GM12874 (cell line): ENCODE data around the gene ANKRD33.

Source experiments
- TF ChIP-seq, protein P1 (sequence below): IDR thresholded peaks from 2 replicates; pipeline ENCODE4 v1.5.1; 2011; ENCODE audit warnings: low read depth, mild to moderate bottlenecking, control low read depth, low read length, moderate library complexity; ENCODE audit not compliant: insufficient read depth

The ANKRD33 gene, protein sequence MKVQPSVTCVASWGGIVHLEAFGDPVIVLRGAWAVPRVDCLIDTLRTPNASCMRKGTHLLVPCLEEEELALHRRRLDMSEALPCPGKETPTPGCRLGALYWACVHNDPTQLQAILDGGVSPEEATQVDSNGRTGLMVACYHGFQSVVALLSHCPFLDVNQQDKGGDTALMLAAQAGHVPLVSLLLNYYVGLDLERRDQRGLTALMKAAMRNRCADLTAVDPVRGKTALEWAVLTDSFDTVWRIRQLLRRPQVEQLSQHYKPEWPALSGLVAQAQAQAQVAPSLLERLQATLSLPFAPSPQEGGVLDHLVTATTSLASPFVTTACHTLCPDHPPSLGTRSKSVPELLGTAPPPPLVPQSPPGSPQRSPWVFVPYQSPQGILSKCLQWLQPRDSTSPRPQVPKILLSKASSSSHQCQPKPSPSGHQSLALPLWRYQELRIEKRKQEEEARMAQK

DNA sequence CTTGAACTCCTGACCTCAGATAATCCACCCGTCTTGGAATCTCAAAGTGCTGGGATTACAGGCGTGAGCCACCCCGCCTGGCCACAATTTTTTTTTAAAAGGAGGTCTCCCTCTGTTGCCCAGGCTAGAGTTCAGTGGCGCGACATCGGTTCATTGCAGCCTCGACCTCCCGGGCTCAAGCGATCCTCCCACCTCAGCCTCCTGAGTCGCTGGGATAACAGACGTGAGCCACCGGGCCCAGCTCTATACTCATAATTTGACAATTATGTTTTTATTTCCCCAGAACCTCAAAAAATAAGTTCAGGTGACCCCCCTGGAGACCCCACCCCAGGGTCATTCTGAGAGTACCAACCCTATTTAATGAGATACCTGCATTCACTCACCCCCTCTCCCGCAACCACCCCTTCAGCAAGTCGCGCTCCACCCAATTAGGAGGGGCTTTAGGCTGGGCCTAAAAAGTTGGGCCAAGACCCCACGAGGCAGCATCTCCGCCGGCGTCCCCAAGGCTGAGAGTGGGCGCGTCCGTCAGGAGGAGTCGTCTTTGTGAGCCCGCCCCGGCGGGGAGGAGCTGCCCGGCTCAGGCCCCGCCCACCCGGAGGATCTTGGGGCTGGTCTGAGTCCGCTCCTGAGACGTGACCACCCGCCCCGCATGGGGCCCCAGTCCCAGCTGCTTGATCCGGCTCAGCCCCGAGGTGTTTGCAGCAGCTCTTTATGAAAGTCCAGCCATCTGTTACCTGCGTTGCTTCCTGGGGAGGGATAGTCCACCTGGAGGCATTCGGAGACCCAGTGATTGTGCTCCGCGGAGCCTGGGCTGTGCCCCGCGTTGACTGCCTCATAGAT, at the start of gene ANKRD33:
TSS of gene ANKRD33 (plus strand) at position 628 of the 840 bp plus-strand sequence. CDS start at position 712, 84 bp downstream.
- TF ChIP-seq, protein P1, sequence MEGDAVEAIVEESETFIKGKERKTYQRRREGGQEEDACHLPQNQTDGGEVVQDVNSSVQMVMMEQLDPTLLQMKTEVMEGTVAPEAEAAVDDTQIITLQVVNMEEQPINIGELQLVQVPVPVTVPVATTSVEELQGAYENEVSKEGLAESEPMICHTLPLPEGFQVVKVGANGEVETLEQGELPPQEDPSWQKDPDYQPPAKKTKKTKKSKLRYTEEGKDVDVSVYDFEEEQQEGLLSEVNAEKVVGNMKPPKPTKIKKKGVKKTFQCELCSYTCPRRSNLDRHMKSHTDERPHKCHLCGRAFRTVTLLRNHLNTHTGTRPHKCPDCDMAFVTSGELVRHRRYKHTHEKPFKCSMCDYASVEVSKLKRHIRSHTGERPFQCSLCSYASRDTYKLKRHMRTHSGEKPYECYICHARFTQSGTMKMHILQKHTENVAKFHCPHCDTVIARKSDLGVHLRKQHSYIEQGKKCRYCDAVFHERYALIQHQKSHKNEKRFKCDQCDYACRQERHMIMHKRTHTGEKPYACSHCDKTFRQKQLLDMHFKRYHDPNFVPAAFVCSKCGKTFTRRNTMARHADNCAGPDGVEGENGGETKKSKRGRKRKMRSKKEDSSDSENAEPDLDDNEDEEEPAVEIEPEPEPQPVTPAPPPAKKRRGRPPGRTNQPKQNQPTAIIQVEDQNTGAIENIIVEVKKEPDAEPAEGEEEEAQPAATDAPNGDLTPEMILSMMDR: no peak

DNA sequence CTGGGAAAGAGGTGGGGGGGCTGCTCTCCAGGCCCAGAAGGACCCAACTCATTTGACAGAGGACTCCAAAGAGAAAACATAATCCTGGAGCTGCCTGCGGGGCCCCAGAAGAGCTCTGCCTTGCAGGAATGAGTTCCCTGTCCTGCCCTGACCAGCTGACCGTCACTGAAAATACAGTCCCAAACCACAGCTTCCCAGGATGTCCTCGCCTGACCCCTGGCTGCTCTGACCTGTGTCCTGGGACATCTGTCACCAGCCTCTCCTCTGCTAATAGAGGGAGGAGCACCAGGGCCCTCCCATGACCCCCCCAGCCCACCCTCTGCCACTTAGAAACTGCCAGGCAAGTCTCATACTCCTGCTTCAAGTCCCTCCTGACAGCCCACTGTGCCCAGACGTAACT, 49.1 kb upstream of the ANKRD33 start:
- TF ChIP-seq, protein P1: no peak

DNA sequence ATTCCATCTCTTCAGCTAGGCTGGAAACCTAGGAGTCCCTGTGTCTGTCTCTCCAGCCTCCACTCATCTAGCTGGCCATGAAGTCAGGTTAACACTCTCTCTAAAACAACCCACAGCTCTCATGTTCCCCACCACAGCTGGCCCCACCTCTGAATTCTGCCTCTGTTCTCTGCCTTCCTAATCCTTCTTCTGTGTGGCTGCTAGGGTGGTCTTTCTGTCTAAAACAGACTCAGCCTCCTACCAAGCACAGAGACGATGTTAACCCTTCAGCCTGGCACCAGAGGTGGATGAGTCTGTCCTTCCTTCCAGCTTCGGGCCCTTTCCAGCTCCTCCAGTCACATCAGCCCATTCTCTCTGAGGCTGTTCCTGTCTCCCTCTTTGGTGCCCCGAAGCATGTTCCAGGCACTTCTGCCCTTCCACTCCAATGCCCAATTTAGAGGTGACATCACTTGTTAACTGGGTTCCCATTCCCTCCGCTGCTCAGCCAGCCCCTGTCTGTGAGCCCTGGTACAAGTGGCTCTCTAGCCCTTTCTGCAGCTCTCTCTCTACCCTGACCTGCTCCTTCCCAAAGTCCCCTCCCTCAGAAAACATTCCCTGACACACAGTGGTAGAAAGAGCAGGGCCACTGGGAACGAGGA, 48.5 kb upstream of the ANKRD33 start:
- TF ChIP-seq, protein P1: no peak

DNA sequence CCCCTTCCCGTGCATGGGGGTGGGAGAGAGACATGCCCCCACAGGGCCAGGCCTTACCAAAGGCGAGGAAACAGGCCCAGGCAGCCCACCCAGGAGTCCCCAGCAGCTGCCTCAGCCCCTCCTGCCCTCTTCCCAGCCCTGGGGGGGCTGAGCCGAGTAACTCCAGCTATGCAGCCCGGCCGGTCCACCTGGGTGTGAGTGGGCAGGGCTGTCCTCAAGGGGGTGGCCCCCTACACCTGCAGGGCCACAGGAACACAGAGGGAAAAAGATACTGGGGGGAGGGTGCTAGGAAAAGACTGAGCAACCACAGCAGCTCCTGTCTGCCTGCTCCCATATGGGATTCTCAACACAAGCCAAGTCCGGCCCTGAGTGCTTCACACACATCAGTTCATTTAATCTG, 46.9 kb upstream of the ANKRD33 start:
- TF ChIP-seq, protein P1: no peak

DNA sequence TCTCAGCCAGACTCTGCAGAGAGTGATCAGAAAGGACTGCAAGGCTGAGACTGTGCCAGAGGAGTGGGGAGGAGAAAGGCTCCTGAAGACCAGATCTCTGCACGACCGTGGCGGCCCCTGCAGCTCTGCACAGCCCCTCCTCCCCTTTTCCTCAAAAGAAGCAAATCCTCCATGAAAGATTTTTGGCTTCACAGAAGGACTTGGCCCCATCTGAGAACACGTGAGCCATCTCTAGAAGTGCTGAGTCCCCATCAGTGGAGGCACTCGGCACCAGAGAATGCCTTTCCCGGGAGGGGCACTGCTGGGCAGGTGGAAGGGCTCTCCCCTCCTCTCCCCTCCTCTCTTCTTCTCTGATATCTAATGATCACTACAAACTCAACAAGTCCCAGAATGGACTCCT, 46.2 kb upstream of the ANKRD33 start:
- TF ChIP-seq, protein P1: no peak

DNA sequence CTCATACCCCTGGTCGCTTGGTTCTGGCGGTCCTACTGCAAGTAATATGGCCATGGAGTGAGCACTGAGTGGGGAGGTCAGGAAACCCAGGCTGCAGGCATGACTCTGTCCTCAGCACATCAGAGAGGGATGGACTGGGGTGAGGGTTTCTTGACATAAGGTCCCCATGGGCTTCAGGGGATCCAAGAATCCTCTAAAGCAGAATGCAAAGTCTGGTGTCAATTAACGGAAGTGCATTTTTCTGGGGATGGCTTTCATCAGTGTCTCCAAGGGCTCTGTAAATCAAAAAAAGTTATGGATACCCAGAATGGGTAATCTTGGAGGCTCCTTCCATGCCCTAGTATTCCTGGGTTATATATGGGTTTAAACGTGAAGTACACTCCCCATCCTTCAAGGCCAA, 43.0 kb upstream of the ANKRD33 start:
- TF ChIP-seq, protein P1: no peak

DNA sequence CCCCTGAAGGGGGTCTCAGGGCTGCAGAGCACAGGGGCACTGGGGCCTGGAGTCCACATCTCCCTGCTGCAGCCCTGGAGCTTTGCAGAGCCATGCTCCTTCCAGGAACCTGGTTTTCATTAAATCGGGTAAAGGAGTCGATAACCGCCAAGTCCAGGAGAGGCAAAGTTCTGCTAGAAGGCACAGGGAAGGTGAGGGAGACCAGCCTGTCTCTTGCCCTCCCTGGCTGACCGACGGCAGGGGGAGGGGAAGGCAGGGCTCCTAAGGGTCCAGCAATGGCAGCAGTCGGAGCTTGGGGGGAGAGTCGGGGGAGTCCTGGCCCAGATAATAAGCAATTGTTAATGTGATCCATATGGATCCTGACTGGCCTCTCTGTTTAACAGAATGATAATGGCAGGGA, 42.4 kb upstream of the ANKRD33 start:
- TF ChIP-seq, protein P1: no peak
